ENCODE results near the gene B4GALT7.
"Not testable (repeated sequence)": the region's sequence is repeated elsewhere in the genome, so short reads cannot be mapped to it uniquely, and the experiment has no call there.

The B4GALT7 gene

DNA sequence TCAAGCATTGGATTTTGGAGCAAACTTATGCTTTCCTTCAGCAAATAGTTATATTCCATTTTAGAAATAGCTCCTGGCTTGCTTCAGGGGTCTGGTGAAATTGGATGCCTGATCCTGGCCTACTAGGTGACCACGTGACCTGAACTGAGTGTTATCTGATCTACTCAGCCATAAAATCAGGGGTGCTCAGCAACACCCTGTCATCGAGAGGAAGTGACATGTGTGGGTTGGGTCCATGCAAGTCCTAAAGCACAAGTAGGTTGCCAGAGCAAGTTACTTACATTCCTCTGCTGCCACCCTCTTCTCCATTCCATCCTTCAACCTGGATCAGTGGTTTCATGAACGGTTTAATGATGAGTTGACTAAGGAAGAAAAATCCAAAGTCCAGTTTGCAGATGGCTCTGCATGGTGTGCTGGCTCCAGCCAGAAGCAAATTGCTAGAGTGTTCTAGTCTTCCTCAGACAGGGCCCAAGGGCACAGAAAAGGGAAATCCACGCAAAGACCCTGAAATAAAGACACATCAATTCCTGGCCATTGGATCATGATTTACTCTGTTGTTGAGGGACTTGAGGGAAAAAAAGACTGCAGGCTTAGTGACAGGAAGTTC, 42.8 kb upstream of the B4GALT7 start:
- DNase-seq (ENCODE audit: low spot score) = no peak
- Histone ChIP-seq H3K27ac (no peak overlapping the region), H3K4me3 (no peak overlapping the region)
- TF ChIP-seq, protein P1, sequence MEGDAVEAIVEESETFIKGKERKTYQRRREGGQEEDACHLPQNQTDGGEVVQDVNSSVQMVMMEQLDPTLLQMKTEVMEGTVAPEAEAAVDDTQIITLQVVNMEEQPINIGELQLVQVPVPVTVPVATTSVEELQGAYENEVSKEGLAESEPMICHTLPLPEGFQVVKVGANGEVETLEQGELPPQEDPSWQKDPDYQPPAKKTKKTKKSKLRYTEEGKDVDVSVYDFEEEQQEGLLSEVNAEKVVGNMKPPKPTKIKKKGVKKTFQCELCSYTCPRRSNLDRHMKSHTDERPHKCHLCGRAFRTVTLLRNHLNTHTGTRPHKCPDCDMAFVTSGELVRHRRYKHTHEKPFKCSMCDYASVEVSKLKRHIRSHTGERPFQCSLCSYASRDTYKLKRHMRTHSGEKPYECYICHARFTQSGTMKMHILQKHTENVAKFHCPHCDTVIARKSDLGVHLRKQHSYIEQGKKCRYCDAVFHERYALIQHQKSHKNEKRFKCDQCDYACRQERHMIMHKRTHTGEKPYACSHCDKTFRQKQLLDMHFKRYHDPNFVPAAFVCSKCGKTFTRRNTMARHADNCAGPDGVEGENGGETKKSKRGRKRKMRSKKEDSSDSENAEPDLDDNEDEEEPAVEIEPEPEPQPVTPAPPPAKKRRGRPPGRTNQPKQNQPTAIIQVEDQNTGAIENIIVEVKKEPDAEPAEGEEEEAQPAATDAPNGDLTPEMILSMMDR (IDR thresholded peaks at IDR 0.05) = no peak

DNA sequence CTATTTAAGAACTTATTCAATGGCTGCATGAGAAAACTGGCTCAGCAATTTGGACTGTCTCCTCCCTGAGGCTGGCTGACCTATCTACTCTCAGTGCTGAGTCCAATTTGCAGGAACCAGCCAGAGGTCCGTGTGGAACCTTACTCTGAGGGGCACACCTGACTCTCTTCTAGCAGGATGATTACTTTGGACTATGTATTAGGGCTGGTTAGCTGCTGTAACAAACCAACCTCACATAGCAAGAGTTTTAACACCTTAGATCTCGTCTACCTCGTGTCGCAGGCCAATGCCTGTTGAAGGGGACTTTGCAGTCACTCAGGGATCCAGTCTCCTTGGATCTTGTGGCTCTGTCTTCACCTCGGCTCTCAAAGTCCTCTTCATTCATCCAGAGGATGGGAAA, 42.1 kb upstream of the B4GALT7 start:
- H3K4me3 ChIP-seq = no peak overlapping the region
- TF ChIP-seq, protein P1 (IDR thresholded peaks at IDR 0.05) = no peak
- no peak for DNase-seq (ENCODE audit: low spot score)
- H3K27ac ChIP-seq = no peak overlapping the region

DNA sequence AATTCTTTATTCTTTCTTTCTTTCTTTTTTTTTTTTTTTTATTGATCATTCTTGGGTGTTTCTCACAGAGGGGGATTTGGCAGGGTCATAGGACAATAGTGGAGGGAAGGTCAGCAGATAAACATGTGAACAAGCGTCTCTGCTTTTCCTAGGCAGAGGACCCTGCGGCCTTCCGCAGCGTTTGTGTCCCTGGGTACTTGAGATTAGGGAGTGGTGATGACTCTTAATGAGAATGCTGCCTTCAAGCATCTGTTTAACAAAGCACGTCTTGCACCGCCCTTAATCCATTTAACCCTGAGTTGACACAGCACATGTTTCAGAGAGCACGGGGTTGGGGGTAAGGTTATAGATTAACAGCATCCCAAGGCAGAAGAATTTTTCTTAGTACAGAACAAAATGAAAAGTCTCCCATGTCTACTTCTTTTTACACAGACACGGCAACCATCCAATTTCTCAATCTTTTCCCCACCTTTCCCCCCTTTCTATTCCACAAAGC, 40.4 kb upstream of the B4GALT7 start:
- DNase-seq (ENCODE audit: low spot score); H3K4me3 ChIP-seq; H3K27ac ChIP-seq: not testable (repeated sequence)

DNA sequence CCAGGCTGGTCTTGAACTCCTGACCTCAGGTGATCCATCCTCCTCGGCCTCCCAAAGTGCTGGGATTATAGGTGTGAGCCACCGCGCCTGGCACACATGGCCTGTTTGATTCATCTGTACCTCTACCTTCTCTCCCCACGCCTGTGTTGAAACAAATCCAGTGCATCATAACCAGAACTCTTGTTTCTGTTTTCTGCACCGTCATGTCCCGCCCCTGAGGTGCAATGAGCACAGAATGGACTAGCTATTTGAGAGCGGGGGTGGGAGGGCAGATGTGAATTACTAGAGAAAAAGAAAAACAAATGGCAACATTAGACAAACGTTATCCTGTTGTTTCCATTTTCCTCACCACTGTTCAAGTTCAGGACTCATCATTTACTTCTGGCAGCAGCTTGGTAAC, 34.9 kb upstream of the B4GALT7 start:
- no peak for DNase-seq (ENCODE audit: low spot score)
- TF ChIP-seq, protein P1 (IDR thresholded peaks at IDR 0.05) = no peak
- Histone ChIP-seq H3K27ac (no peak overlapping the region), H3K4me3 (no peak overlapping the region)

DNA sequence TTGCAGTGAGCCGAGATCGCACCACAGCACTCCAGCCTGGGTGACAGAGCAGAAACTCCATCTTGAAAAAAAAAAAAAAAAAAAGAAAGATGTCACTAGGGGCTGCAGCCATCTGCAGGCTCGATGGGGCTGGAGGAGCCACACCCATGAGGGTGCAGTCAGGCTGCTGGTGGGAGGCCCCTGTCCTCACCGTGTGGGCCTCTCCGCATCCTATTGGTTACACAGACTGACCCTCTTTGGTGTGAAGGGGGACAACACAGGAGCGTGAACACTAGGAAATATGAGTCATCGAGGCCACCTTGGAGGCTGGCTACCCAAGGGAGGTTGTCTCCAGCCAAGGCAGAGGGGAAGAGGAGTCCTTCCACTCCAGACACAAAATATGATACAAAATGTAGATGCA, 31.6 kb upstream of the B4GALT7 start:
- no peak overlapping the region for H3K4me3 ChIP-seq
- H3K27ac ChIP-seq = no peak overlapping the region
- TF ChIP-seq, protein P1 (IDR thresholded peaks at IDR 0.05) = no peak
- no peak for DNase-seq (ENCODE audit: low spot score)

DNA sequence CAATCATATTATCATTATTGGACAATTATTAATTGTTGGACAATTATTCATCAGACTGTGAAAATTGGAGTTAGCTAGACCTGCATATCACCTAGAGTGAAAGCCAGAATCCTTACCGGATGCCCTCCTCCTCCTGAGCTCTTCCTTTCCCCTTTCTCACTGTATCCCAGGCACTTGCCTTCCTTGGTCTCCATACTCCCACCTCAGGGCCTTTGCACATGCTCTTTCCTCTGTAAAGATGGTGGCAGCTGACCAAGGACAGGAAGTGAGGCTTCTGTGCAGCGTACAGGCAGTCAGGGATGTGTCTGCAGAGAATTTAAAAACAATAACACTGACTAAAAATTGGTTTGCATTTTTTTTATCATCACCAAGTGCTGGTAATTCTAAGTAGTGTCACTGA, 30.0 kb upstream of the B4GALT7 start:
- DNase-seq (ENCODE audit: low spot score) = no peak
- no peak overlapping the region for H3K4me3 ChIP-seq
- TF ChIP-seq, protein P1 (IDR thresholded peaks at IDR 0.05) = no peak
- H3K27ac ChIP-seq = no peak overlapping the region

DNA sequence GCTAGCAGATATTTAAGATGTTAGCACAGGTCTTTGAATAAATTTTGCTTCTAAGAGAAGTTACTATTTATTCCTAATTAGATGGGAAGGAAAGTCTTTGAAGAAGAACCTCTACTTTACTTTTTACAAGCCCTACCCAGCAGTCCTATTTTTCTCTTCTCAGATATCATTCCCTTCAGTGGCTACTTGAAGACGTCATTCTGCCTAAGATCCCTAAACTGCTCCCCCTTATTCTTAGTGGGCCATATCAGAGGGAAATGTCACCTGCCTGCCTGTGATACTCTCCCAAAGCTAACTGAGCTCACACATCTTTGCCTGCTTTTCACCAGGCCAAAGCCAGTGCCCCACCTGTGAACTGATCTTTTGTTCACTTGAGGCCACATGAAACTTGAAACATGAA, 24.4 kb upstream of the B4GALT7 start:
- DNase-seq (ENCODE audit: low spot score) = no peak
- Histone ChIP-seq H3K4me3 (no peak overlapping the region), H3K27ac (no peak overlapping the region)
- TF ChIP-seq, protein P1 (IDR thresholded peaks at IDR 0.05) = no peak

Data from coronary artery (tissue), 2 donors.